ENCODE measurements around the gene NAA35.

GRCh38 chr9:86069206-86069869 lies 128.4 kb downstream of the NAA35 start:
- TF ChIP-seq CTCF (IDR thresholded peaks at IDR 0.05) (no peak), POLR2A (IDR thresholded peaks at IDR 0.05) (no peak)

All from Peyer's patch (tissue), 4 donors.